HCEC 1CT (cell line): ENCODE data around the gene AUH.
"Not testable (repeated sequence)": the region's sequence is repeated elsewhere in the genome, so short reads cannot be mapped to it uniquely, and the experiment has no call there.

ENCODE experiments used
- DNase-seq: peaks from one replicate; pipeline ENCODE4 v3.0.0-alpha.2; 2017

AUH gene

DNA sequence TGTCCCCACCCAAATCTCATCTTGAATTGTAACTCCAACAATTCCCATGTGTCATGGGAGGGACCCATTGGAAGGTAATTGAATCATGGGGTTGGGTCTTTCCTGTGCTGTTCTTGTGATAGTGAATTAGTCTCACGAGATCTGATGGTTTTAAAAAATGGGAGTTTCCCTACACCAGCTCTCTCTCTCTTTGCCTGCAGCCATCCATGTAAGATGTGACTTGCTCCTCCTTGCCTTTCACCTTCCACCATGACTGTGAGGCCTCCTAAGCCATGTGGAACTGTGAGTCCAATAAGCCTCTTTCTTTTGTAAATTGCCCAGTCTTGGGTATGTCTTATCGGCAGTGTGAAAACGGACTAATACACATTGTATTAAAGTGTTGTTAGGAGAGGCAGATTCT, 16.3 kb upstream of the AUH start:
- DNase-seq: not testable (repeated sequence)

DNA sequence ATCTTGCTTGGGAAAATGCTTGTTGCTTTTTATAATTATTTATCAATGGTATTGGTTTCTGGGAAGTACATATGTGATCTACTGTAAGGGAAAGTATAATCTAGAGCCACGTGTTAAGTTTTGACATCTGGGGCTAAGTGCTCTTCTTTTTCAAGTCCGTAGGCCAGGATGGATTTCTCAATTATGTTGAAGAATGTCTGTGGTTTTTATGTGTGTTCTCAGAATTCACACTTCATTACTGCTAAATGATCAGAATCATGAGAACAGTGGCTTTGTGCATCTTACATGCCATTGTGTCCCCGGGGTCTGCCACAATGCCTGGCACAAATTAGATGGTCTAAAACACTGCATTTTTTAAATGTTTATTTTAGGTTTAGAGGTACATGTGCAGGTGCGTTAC, 14.5 kb upstream of the AUH start:
- no peak for DNase-seq

DNA sequence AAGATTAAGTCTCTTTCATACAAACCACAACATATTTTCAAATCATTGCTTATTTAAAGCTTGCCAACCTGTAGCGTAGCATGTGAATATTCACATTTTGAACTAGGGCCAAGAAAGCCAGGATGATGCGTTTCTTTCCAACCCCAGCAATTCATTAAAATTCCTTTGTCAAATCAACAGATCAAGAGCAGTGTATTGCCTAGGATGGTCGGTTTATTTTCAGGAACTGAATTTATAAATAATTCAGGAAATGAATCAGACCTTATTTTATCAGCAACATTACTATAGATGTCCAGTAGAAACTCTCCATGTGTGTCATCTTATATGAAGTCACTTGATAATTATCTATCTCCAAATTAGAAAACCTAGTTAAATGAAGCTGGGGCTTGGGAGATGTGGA, 13.2 kb upstream of the AUH start:
- DNase-seq: peak; percentile 59

DNA sequence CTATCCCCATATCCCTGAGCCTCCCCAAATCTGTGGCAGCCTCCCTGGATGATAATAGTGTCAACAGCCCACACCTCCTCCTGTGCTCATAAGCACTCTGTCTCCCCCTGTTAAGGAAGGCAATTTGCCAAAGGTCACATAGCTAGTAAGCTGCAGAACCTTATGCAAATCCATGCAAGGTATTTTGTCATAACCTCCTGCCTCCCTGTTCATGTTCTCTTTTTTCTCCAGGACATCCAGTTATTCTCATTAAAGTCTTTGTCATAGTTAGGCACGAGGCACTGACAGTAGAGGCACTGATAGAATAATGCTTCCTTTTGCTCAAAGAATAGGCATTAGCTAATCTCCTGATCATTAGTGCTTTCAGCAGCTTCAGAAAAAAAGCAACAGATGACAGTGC, 10.2 kb upstream of the AUH start:
- DNase-seq: no peak

DNA sequence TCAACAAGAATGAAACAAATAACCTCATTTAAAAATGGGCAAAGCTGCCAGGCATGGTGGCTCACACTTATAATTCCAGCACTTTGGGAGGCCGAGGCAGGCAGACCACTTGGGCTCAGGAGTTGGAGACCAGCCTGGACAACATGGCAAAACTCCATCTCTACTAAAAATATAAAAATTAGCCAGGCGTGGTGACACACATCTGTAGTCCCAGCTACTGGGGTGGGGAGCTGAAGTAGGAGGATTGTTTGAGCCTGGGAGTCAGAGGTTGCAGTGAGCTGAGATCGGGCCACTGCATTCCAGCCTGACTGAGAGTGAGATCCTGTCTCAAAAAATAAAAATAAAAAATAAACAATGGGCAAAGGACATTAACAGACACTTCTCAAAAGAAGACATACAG, 8.3 kb upstream of the AUH start:
- DNase-seq: not testable (repeated sequence)

DNA sequence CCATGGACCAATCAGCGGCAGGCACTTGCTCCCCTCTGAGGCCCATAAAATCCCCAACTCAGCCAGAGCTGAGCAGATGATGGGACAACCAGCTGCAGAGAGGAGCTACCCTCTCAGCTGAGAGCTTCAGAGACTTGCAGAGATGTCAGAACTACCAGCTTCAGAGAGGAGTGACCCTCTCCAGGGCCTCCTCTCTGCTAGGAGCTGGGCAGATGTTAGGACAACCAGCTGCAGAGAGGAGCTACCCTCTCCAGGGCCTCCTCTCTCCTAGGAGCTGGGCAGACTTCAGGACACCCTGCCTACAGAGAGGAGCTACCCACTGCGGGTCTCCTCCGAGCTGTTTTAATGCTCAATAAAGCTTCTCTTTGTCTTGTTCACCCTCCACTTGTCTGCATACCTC, 3.0 kb upstream of the AUH start:
- no peak for DNase-seq

DNA sequence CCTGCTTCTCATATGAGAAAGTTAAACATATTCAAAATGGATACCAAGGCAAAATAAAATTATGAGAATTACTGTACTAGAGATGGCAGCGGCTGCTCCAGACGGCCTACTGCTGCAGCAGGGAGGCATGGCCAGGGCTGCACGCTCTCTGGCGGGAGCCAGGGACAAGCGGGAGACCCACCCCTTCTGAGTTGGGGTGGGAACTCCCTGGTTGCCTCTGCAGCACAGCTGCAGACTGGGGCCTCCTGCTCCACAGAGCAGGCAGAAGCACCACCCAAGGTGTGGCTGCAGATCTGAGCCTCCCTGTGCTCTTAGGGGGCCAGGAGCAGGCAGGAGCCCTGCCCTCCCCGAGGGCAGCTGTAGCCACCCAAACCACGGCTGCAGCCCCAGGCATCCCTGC, 2.3 kb upstream of the AUH start:
- no peak for DNase-seq

DNA sequence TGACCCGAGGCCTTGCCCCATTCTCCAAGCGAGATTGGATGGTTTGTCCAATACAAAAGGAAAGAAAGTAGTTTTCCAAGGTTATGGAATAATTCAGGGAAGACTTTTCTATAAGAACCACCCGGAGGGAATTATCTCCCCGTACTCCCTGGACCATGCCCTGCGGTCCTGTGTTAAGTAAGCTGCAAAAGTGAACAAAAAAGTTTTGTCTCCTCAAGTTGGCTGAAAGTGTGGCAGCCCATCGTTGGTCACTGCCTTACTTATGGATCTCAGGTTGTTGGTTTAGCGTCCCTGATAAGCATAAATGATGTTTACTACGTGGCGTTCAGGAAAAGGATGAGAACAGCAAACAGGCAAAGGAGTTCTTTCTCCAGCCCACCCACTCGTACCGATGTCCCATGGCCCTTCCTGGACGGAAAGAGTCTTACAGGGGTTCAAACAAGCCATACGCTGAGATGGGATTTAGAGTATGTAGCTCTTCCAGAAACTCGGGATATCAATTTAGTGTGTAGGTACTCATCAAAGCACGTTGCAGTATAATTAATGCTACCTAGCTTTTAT, 413 bp upstream of the AUH start:
- no peak for DNase-seq

DNA sequence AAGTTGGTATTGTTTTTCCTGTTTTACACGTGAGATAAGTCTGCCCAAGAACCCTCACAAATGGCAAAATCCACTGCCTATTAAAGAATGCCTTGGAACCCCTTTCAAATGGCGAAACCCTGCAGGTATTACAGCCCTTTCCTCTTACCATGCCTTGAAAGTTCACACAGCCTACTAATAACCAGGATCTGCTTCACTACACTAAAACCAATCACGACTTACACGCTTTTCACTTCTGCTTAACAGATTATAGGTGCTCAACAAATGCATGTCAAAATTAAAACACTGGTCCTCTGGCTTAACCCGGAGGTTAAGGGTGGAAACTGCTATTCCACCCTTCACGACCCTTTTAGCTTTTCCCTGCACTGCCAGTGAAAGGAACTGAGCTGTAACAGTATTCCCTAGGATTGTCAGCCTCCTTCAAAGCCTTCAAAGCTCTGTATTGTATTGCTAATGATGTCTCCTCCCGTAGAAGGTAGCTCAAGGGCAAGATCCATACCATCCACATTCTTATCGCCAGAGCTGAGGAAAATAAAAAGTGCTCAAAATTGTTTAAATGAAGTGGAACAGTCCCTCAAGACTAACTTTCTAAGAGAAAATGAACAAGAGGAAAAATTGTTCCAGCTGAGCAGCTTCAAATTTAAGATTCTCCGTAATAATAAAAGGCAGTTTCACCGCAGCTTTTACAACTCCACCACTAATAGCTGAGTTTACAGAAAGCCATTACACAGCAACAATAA, 997 bp downstream of the AUH start:
- no peak for DNase-seq

DNA sequence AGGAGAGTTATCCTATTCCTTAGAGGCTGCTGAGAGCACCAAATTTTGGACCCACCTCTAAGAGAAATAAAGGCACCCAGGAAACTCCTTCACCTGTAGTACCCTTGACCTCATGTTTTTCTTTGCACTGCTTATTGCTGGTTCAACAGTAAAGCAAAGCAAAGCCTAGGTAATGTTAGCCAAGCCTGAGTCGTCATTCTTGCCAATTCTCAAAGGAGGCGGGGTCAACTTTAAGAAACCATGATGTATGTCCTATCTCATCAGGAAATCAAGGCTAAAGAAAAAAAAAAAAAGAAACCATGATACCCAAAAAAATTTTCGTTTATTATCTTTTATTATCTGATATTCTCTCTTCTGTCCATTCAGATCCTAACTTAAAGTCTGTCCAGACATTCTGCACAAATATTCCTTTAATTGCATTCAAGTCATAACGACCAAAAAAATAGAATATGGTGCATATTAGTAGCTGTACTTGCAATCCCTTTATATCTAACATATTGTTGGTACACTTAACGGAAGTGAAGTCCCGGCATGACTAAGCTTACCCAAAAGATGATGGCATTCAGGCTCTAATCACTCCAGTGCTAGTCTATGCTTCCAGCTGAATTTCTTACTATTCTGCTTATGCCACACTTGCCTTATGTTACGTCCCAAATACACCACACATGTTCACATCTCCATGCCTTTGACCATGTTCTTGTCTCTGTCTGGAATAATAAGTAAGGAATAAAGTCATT, 1.8 kb downstream of the AUH start:
- no peak for DNase-seq

DNA sequence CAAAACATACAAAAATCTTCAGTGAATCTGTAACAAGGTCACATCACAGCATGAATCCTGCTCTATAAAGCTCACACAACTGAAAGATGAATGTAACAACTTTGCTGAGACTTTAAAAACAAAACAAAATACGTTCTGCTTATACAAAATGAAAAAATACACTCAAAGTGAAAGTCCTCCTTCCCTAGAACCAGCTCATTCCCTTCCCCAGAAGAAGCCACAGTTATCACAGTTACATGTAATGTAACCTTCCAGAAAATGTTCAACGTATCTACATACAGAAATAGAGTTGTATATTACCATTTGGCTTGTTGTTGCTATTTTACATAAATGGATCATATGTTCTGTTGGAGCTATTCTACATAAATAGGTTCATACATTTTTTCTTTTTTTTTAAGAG, 2.6 kb downstream of the AUH start:
- DNase-seq: no peak

DNA sequence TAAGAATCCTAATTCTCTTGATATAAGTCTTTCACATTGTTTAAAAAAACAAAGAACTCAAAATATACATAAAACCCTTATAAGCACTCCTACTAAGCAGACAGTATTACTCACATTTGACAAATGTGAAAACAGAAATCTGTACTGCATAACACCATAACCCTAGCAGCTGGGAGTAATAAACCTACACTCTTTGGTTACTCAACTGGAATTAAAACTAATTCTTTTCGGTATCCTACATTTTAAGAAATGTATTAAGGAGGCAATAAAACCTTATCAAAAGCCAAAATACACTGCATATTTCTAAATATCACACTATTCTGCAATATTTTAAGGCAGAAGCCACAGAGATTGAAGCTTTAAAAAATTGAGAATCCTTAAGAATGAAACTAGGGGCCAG, 6.8 kb downstream of the AUH start:
- peak; percentile 31 for DNase-seq

DNA sequence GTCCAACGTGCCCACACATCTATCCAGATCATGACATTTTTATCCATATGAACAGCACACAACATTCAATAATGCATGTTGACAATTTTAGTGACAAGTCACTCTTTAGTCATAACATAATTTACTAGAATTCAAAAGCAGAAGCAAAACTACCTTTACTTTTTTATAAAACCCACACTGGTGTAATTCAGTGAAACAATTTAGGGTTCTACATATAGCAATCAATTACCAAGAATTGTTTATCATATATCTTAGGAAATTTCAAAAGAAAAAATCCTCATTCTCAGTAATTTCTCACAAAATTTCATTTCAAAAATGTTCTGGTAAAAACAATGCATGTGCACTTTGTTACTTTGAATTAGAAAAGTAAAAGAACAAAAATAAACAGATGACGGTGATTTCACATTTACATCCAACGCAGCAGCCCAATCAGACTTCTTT, 12.6 kb downstream of the AUH start:
- DNase-seq: no peak

DNA sequence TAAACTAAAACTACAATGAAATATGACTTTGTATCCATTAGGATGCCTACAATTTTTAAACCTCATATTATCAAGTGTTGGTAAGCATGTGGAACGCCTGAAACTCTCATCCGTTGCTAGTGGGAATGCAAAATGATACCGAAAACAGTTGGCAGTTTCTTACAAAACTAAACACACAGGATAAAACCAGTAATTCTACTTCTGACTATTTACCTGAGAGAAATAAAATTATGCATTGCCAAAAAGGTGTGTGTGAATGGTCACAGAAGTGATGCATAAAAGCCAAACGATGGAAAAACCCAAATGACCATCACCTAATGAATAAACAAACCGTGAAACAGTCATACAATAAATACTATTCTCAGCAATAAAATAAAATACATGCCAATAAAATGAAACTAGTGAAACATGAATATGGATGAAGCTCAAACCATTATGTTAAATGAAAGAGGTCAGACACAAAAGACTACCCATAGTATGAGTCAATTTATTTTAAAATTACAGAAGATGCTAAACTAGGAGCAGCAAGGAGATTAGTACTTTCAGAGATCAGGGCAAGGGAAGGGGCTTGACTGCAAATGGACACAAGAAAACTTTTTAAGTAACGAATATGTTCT, 13.4 kb downstream of the AUH start:
- DNase-seq: no peak

DNA sequence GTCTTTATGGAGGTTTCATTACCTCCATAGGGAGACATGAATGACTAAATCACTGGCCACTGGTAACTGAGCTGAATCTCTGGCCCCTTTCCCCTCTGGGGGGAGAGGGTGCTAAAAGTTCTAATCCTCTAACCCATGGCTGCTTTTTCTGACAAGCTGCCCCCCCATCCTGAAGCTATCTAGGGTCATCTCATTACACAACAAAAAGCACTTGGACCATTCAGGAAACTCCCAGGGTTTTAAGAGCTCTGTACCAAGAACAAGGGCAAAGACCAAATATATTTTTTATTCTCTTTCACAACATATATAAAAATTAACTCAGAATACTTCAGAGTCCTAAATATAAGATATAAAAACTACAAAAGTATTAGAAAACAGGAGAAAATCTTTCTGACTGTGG, 14.3 kb downstream of the AUH start:
- no peak for DNase-seq

DNA sequence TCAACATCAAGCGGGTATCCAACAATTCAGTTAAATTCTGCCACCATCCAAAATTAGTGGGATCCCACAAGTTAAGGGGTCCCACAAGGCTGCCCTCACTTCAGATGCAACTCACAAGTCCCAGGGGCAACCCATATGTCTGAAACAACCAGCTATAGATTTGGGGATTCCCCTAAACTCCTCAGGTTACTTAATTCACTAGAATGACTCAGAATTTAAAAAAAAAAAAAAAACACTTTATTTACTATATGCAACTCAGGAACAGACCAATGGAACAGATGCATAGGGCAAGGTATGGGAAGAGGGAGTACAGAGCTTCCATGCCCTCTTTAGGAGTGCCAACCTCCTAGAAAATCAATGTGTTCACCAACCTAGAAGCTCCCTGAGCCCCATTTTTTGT, 15.1 kb downstream of the AUH start:
- no peak for DNase-seq

DNA sequence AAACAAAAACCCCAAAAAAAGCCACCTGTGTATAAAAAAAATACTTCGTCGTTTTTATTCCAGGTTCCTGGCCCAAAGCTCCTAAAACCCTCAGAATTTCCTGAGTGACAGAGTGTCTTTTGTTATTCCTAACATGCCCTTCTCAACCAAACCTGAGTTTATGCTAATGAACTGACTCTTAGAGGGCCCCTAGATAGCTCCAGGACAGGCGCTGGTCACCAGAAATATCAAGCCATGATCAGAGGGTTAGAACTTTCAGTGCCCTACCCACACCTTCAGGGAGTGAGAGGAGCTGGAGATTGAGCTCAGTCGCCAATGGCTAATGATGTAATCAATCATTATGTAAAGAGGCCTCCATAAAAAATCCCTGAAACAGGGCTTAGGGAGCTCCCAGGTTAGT, 15.7 kb downstream of the AUH start:
- DNase-seq: no peak

DNA sequence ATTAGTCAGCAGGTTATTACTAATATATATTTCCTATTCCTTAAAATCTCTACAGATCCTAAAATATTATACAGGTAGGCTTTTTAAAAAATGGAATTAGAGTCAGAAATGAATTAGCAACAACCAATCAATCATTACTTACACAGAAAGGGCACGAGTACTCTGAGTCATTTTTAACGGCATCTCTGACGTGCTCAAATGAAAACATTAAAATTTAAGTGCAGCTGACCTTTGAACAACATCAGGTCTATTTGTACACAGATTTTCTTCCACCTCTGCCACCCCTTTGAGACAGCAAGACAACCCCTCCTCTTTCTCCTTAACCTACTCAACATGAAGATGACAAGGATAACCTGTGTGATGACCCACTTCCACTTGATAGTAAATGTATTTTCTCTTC, 19.1 kb downstream of the AUH start:
- no peak for DNase-seq

DNA sequence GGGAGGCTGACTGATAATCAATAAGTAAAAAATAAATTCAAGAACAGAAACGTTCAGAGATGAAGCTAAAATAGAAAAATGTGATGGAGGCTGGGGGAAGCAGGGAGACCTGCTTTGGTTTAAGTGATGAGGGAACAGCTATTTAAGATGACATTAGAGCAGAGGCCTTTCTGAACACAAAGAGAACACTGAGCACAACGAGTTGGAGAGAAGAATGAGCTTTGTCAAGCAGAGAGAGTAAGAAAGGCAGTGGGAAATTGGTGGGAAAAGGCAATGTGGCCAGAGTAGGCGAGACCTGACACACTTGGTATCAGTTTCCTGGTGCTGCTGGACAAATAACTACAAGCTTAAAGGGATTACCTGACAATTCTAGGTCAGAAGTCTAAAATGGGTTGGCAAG, 20.0 kb downstream of the AUH start:
- no peak for DNase-seq

DNA sequence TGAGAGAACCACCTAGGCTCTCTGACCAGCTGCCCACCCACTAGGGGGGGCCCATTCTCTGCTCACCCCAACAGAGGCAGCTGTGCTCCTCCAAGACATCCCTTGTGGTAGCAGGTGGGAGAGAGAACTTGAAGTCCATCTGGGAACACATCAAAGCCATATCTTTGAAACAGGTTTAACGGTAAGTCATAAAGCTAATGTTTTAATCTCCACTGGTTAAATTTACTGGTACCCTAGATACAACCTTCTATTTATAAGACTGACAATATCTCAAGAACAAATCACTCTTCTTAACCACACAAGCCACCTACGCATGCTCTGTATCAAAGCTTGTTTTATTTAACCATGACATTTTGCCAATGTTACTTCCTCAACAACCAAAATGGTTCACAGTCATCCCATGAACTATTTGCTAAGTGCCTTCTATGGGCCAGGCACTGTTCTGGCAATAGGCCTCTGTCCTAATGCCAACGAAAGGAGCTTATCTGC, 20.4 kb downstream of the AUH start:
- DNase-seq: no peak

DNA sequence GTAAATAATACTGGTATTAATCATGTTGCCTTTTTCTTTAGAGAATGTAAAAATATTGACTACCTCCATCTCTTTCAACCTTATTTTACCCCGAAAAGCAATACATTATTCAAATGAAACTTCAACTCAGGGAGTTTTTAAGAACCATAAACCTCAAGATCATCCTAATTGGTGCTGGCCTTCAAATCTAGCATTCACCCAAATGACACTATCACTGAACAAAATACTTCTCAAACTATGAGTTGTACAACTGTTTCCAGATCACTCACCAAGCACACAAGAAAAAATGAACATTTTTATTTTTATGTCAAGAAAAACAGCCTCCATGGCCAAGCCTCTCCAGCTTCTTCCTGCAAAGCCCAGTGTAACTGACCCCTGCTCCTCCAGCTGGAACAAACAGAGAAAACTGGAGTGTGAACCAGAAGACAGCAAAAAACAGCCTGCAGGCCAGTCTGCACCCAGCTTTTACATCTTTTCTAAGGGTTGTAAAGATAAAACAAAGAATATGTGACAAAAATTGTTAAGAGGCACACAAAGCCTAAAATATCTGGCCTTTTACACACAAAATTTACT, 21.2 kb downstream of the AUH start:
- DNase-seq: no peak

DNA sequence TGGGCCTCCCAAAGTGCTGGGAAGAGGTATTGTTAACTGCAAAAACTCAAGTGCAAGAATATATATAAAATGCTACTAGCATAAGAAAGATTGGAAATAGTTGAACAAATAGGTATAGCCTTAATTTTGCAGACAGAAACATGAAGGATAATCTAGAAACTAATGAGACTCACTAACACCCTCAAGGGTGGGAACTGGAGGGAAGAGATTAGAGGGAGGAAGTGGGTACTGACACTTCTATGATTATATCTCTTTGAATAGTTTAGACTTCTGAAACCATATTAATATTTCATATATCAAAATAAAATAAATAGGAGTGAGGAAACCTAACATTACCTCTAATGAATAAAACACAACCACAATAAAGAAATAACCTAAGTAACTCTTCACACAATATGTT, 23.0 kb downstream of the AUH start:
- DNase-seq: no peak

DNA sequence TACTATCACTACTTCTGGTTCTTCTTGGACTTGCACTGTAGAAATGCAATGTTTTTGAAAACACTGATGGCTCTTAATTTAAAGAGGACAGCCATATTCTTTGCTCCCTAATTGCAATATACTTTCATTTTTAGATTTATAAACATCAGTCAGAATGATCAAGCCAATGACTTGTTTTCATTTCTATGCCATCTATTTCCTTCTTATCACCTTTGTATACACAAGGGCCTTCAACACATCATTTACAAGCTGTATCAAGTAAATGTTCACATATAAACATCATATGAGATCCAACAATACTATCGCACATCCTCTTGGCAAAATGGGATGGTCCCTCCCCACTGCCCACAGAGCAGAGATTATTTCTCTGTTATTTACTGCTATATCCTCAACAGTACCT, 24.9 kb downstream of the AUH start:
- no peak for DNase-seq

DNA sequence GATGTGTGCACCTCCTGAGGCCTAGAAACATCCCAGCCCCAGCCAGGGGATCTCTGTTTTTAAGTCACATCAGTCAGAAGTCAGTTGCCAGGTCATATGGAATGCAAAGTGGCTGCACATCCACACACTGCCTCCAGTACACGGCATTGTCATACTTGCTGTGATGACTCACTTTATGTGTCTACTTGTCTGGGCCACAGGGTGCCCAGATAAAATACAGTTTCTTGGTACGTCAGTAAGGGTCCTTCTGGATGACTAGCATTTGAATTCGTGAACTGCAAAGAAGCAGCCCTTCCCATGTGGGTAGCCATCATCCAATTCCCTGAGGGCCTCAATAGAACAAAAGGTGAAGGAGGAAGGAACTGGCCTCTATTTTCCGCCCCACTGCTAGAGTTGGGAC, 27.7 kb downstream of the AUH start:
- DNase-seq: no peak
